Activated naive CD4-positive, alpha-beta T cell treated with anti-CD3 and anti-CD28 coated beads for 36 hours (primary cell): ENCODE data around the gene ANKRD31. TPM values are rescaled to one million over a fixed set of nuclear protein-coding genes. Genes with fewer than 3 reads are reported as not detected.
"Not testable (repeated sequence)": the region's sequence is repeated elsewhere in the genome, so short reads cannot be mapped to it uniquely, and the experiment has no call there.

Experiments used
- CTCF ChIA-PET: fragments of 350-600 bp; sonication (Branson Sonifier 250); formaldehyde crosslinking; loops from one replicate; lab custom pipeline; 2021; ENCODE audit warnings: antibody characterized with exemption; lab: Charles Lee
- DNase-seq: peaks from one replicate; pipeline ENCODE4 v3.0.0-alpha.2; 2020
- H3K27ac Mint-ChIP-seq: one replicate; pipeline ENCODE4 v1.8.0; 2021; ENCODE audit warnings: mild to moderate bottlenecking, mixed read lengths
- H3K27me3 Mint-ChIP-seq: one replicate; pipeline ENCODE4 v1.8.0; 2021; ENCODE audit warnings: low read depth, mixed read lengths
- H3K36me3 Mint-ChIP-seq: one replicate; pipeline ENCODE4 v1.8.0; 2021; ENCODE audit warnings: low read depth, mixed read lengths
- H3K4me1 Mint-ChIP-seq: one replicate; pipeline ENCODE4 v1.8.0; 2021; ENCODE audit warnings: low read depth, mixed read lengths
- H3K4me3 Mint-ChIP-seq: one replicate; pipeline ENCODE4 v1.8.0; 2021; ENCODE audit warnings: mild to moderate bottlenecking, moderate library complexity, mixed read lengths
- H3K9me3 Mint-ChIP-seq: one replicate; pipeline ENCODE4 v1.8.0; 2021; ENCODE audit warnings: mixed read lengths
- intact Hi-C: fragments of 100-400 bp; cut with micrococcal nuclease; formaldehyde crosslinking; loops from one replicate; pipeline ENCODE4 v1.15.1; 2023
- total RNA-seq, 2 experiments: library from RNA; stranded (reverse); gene quantifications; one replicate each; pipeline ENCODE4 v1.2.3, GENCODE V29; 2021

Gene ANKRD31
- total RNA-seq, 2 experiments from 2014 or later = 0.35 to 0.36 TPM

DNA sequence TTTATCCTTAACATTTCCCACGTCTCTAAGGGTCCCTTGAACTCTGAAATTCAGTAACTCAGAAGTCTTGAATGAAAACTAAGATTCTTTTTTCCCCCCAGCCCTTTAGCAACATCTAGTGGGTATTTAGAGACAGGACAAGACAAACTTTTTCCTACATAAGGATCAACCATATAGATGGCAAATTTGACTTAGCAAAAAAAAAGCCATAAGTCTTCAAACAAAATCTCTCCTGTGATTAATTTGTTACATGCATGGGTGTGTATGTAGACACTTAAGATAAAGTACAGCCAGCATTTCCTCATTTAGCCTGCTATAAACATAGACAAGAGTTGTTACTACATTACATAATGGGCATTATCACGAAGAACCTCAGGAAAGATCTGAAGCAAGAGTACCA is 29.1 kb upstream of the ANKRD31 start:
- intact Hi-C loops = loop anchor here (1.0 to 10.0 kb wide), 5 partner anchors 28 to 1363 kb away; partner anchors contain the start of gene HEXB
- no peaks in the 10 kb centered on the region for H3K4me1 Mint-ChIP-seq
- H3K9me3 Mint-ChIP-seq = no peaks in the 10 kb centered on the region
- CTCF ChIA-PET = interaction anchor here (1.0 to 2.4 kb wide), 5 partner anchors 15 to 339 kb away, joined by 3 to 11 read pairs (median 4); partner anchors contain the start of gene ANKRD31
- H3K4me3 Mint-ChIP-seq = no peak overlapping the region
- no peaks in the 10 kb centered on the region for H3K27me3 Mint-ChIP-seq
- H3K27ac Mint-ChIP-seq = no peak overlapping the region
- DNase-seq = no peak
- no peaks in the 10 kb centered on the region for H3K36me3 Mint-ChIP-seq

DNA sequence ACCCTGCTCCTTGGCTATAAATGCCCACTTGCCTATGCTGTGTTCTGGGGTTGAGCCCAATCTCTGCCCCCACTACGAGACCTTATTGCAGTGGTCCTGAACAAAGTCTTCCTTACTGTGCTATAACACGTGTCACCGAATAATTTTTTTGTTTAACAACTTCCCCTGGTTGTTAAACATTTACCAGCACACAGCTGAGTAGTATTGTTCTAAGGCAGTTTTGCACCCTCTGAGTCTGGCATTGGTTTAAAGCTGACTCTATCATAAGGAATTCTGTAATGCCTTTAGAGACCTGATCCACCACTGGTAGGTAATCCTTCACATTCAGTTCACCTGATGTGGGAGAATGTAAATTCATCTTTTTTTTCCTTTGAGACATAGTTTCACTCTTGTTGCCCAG is 25.6 kb upstream of the ANKRD31 start:
- no peak for DNase-seq
- no peaks in the 10 kb centered on the region for H3K36me3 Mint-ChIP-seq
- no peaks in the 10 kb centered on the region for H3K27me3 Mint-ChIP-seq
- no peak overlapping the region for H3K4me3 Mint-ChIP-seq
- intact Hi-C loops = loop anchor here (10.0 kb wide), 1 partner anchor 577 kb away; the partner anchor contains the start of gene HEXB
- CTCF ChIA-PET = interaction anchor here (1.0 kb wide), 1 partner anchor 16 kb away, joined by 3 read pairs; no protein-coding TSS in a partner anchor
- H3K27ac Mint-ChIP-seq = no peak overlapping the region
- H3K9me3 Mint-ChIP-seq = no peaks in the 10 kb centered on the region
- no peaks in the 10 kb centered on the region for H3K4me1 Mint-ChIP-seq

DNA sequence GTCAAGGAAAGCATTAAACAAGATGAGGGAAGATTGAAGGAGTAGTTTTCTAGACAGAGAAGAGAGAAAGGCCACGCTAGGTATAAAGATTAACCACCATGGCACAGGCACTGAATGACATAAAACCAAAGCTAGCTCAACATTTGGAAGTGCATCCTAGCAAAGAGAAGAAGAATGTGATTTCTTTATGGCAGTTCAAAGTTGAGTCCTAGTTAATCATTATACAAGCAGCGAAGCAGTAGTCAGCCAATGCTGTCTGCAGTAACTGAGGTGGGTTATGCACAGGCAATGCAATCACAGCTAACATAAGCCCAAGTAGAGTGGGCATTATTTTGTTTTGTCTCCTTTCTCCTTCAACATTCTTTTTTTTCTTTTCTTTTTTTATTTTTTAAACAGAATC is 24.0 kb upstream of the ANKRD31 start:
- intact Hi-C loops = loop anchor here (10.0 kb wide), 1 partner anchor 576 kb away; the partner anchor contains the start of gene HEXB
- H3K36me3 Mint-ChIP-seq = no peaks in the 10 kb centered on the region
- CTCF ChIA-PET = no interaction called here
- H3K4me3 Mint-ChIP-seq = no peak overlapping the region
- peaks cover 3% of the 10 kb centered on the region for H3K9me3 Mint-ChIP-seq
- no peaks in the 10 kb centered on the region for H3K27me3 Mint-ChIP-seq
- H3K4me1 Mint-ChIP-seq = no peaks in the 10 kb centered on the region
- no peak for DNase-seq
- H3K27ac Mint-ChIP-seq = no peak overlapping the region

DNA sequence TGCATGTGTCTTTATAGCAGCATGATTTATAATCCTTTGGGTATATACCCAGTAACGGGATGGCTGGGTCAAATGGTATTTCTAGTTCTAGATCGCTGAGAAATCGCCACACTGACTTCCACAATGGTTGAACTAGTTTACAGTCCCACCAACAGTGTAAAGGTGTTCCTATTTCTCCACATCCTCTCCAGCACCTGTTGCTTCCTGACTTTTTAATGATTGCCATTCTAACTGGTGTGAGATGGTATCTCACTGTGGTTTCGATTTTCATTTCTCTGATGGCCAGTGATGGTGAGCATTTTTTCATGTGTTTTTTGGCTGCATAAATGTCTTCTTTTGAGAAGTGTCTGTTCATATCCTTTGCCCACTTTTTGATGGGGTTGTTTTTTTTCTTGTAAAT is 13.8 kb upstream of the ANKRD31 start:
- DNase-seq, CTCF ChIA-PET, H3K9me3 Mint-ChIP-seq, intact Hi-C loops, H3K36me3 Mint-ChIP-seq, H3K4me3 Mint-ChIP-seq, H3K27ac Mint-ChIP-seq, H3K4me1 Mint-ChIP-seq, H3K27me3 Mint-ChIP-seq: not testable (repeated sequence)

DNA sequence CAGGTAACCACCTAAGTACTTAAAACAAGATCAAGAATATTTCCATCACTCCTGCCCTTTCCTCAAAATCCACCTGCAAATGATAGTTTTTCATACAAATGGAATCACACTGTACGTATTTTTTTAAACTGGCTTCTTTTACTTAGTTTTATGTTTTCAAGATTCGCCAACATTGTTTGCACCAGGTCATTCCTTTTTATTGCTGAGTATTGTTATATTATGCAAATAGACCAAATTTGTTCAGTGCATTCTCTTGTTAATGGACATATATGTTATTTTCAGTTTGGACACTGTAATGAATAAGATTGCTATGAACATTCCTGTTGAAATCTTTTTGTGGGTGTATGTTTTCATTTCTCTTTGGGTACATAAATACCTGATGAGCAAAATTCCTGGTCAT is 8.3 kb upstream of the ANKRD31 start:
- CTCF ChIA-PET = no interaction called here
- no peak for DNase-seq
- Mint-ChIP-seq H3K36me3 (no peaks in the 10 kb centered on the region), H3K9me3 (no peaks in the 10 kb centered on the region), H3K4me3 (no peak overlapping the region), H3K27ac (no peak overlapping the region), H3K4me1 (no peaks in the 10 kb centered on the region), H3K27me3 (no peaks in the 10 kb centered on the region)
- intact Hi-C loops = no loop called here

DNA sequence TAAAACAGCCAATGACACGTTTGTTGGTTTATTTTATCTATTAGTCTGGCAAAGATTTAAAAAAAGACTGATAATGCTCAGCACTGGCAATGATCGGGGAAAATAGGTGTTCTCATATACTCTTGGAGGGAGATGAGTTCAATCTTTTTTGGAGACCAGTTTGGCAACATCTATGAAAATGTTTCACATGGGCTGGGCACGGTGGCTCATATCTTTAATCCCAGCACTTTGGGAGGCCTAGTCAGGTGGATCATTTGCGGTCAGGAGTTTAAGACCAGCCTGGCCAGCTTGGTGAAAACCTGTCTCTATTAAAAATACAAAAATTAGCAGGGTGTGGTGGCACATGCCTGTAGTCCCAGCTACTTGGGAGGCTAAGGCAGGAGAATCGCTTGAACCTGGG is 6.8 kb upstream of the ANKRD31 start:
- intact Hi-C loops = no loop called here
- CTCF ChIA-PET = no interaction called here
- H3K4me3 Mint-ChIP-seq = no peak overlapping the region
- H3K27ac Mint-ChIP-seq = no peak overlapping the region
- no peak for DNase-seq
- no peaks in the 10 kb centered on the region for H3K9me3 Mint-ChIP-seq
- no peaks in the 10 kb centered on the region for H3K27me3 Mint-ChIP-seq
- H3K36me3 Mint-ChIP-seq = no peaks in the 10 kb centered on the region
- no peaks in the 10 kb centered on the region for H3K4me1 Mint-ChIP-seq

DNA sequence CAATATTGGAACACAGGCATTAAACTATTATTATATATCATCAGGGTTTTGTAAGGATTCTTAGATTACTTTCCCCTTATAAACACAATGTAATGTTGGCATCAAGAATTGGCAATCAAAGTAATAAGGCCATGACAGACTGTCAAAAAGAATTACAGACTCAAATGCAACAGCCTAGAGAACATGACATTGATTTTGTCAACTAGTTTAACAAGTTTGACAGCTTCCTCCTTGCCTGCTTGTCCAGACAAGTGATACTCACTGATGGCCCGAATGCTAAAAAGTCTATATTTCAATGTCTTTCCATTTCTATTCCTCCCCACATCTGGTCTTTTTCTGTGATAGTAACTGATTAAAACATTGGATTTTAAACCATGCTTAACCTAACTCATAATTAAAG is 6.4 kb upstream of the ANKRD31 start:
- Mint-ChIP-seq H3K36me3 (no peaks in the 10 kb centered on the region), H3K4me1 (no peaks in the 10 kb centered on the region), H3K27me3 (no peaks in the 10 kb centered on the region), H3K4me3 (no peak overlapping the region), H3K9me3 (no peaks in the 10 kb centered on the region), H3K27ac (no peak overlapping the region)
- CTCF ChIA-PET = no interaction called here
- intact Hi-C loops = no loop called here
- DNase-seq = no peak

DNA sequence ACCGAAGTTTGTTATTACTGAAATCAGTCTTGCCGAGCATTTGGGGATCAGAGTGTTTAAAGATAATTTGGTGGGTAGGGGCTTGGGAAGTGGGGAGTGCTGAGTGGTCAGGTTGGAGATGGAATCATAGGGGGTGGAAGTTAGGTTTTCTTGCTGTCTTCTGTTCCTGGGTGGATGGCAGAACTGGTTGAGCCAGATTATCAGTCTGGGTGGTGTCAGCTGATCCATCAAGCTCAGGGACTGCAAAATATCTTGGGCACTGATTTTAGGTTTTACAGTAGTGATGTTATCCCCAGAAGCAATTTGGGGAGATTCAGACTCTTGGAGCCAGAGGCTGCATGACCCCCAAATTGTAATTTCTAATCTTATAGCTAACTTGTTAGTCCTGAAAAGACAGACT is 5.4 kb upstream of the ANKRD31 start:
- DNase-seq = no peak
- Mint-ChIP-seq H3K27me3 (no peaks in the 10 kb centered on the region), H3K4me3 (no peak overlapping the region), H3K4me1 (peaks cover 2% of the 10 kb centered on the region), H3K27ac (no peak overlapping the region), H3K9me3 (no peaks in the 10 kb centered on the region), H3K36me3 (no peaks in the 10 kb centered on the region)
- intact Hi-C loops = no loop called here
- CTCF ChIA-PET = interaction anchor here (1.1 kb wide), 1 partner anchor 192 kb away, joined by 3 read pairs; no protein-coding TSS in a partner anchor

DNA sequence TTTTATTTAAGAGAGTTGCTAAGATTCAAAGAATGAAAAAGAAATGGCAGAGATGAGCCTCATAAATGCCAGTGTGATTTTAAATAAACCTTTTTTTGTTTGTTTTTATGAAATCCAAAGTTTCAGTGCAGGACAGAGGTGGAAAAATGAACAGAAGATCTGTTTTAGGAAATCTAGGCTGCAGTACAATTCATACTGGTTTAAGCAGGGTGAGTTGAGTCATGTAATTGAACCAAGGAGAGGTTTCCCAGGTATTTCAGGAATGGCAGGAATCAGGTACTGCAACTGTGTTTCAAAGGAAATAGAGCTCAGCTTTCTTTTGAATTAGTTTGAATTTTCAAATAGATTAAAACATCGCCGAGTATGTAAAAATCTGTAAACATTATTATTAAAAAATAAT is 3.0 kb upstream of the ANKRD31 start:
- H3K4me3 Mint-ChIP-seq = no peak overlapping the region
- H3K9me3 Mint-ChIP-seq = no peaks in the 10 kb centered on the region
- intact Hi-C loops = loop anchor here (10.0 kb wide), 3 partner anchors 305 to 935 kb away; no protein-coding TSS in a partner anchor
- H3K27ac Mint-ChIP-seq = no peak overlapping the region
- no peak for DNase-seq
- CTCF ChIA-PET = no interaction called here
- no peaks in the 10 kb centered on the region for H3K36me3 Mint-ChIP-seq
- no peaks in the 10 kb centered on the region for H3K27me3 Mint-ChIP-seq
- H3K4me1 Mint-ChIP-seq = peaks cover 17% of the 10 kb centered on the region

DNA sequence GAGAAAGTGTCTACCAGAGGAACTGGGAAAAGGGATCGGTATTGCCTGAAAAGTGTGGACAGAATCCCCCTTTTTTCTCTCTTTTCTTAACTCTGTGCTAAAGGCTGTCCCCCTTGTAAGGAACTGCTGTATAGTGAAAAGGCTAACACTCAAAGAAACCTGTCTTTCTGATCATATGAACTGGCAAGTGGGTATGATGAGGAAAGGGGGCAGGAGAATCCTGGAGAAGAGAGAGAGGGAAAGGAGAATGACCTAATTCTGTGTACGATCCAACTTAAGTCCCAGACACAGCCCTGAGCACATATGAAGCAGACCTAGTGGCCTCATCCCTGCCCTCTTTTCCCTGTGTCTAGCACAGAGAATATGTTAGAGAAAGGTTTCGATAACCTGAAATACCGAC is 967 bp downstream of the ANKRD31 start:
- intact Hi-C loops = loop anchor here (1.0 to 10.0 kb wide), 7 partner anchors 101 to 1021 kb away; partner anchors contain the start of gene POC5
- Mint-ChIP-seq H3K36me3 (no peaks in the 10 kb centered on the region), H3K4me1 (peaks cover 17% of the 10 kb centered on the region), H3K27ac (peak overlapping the region; percentile 97), H3K9me3 (no peaks in the 10 kb centered on the region), H3K27me3 (no peaks in the 10 kb centered on the region), H3K4me3 (peak overlapping the region; percentile 88)
- CTCF ChIA-PET = interaction anchor here (0.8 to 3.7 kb wide), 15 partner anchors 11 to 434 kb away, joined by 3 to 40 read pairs (median 4); partner anchors contain the start of gene GCNT4
- DNase-seq = no peak

DNA sequence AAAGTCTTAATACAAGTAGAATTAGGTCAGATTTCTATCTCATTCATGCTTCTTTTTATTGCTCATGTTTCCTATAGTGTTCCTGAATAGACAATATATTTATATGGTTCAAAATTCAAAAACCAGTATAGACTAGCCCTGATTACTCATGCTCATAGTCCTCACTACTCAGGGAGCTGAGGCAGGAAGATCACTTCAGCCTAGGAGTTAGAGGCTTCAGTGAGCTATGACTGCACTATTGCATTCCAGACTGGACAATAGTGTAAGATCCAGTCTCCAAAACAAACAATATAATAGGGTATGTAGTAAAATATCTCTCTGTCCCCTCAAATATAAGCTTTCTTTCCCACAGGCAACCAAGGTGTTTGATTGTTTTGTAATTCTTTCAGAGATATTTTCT is 2.4 kb downstream of the ANKRD31 start:
- intact Hi-C loops = loop anchor here (10.0 kb wide), 3 partner anchors 299 to 941 kb away; no protein-coding TSS in a partner anchor
- no peaks in the 10 kb centered on the region for H3K9me3 Mint-ChIP-seq
- no peak overlapping the region for H3K4me3 Mint-ChIP-seq
- H3K27ac Mint-ChIP-seq = no peak overlapping the region
- H3K27me3 Mint-ChIP-seq = no peaks in the 10 kb centered on the region
- no peaks in the 10 kb centered on the region for H3K36me3 Mint-ChIP-seq
- CTCF ChIA-PET = interaction anchor here (3.5 kb wide), 1 partner anchor 183 kb away, joined by 15 read pairs; the partner anchor contains the start of gene GCNT4
- H3K4me1 Mint-ChIP-seq = peaks cover 17% of the 10 kb centered on the region
- no peak for DNase-seq

DNA sequence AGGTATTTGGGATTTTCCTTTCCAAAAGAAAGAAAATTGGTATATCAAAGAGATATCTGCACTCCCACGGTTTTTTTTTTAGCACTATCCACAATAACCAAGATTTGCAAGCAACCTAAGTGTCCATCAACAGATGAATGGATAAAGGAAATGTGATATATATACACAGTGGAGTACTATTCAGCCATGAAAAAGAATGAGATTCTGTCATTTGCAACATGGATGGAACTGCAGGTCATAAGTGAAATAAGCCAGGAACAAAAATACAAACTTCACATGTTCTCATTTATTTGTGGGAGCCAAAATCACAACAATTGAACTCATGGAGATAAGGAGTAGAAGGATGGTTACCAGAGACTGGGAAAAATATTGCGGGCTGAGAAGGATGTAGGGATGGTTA is 9.8 kb downstream of the ANKRD31 start:
- no peak for DNase-seq
- no peak overlapping the region for H3K27ac Mint-ChIP-seq
- no peaks in the 10 kb centered on the region for H3K4me1 Mint-ChIP-seq
- no peak overlapping the region for H3K4me3 Mint-ChIP-seq
- intact Hi-C loops = no loop called here
- CTCF ChIA-PET = interaction anchor here (0.9 kb wide), 1 partner anchor 177 kb away, joined by 3 read pairs; no protein-coding TSS in a partner anchor
- no peaks in the 10 kb centered on the region for H3K27me3 Mint-ChIP-seq
- H3K36me3 Mint-ChIP-seq = no peaks in the 10 kb centered on the region
- H3K9me3 Mint-ChIP-seq = no peaks in the 10 kb centered on the region

DNA sequence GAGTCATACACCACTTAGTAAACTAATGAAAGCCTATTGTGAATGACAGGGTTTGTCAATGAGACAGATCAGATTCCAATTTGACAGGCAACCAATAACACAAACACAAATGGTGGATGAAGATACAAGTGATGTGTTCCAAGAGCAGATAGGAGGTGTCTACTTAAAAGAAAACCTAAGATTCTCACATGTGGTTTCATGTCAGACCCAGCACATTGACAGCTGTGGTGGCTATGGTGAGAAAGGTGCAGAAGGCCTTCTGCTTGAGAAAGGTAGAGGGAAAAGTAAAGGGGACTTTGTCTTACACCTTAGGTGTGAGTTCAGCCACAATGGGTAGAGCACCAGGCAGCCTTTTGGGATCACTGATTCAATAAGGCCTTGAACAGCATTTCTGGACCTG is 11.2 kb downstream of the ANKRD31 start:
- H3K27me3 Mint-ChIP-seq = no peaks in the 10 kb centered on the region
- H3K4me1 Mint-ChIP-seq = no peaks in the 10 kb centered on the region
- intact Hi-C loops = no loop called here
- DNase-seq = no peak
- peaks cover 2% of the 10 kb centered on the region for H3K9me3 Mint-ChIP-seq
- peaks cover 6% of the 10 kb centered on the region for H3K36me3 Mint-ChIP-seq
- CTCF ChIA-PET = no interaction called here
- no peak overlapping the region for H3K4me3 Mint-ChIP-seq
- no peak overlapping the region for H3K27ac Mint-ChIP-seq
